NCI-H2227 treated with DMSO at 0.1 percent for 48 hours (cell line): Measurements from ENCODE around the gene CARD9.

Experiments
- DNase-seq: peaks from one replicate; lab custom pipeline; 2025; lab: John Stamatoyannopoulos, UW

The CARD9 gene

GRCh38 chr9:136347472-136348256 lies 25.8 kb downstream of the CARD9 start:
- no peak for DNase-seq

GRCh38 chr9:136346927-136347465 lies 26.5 kb downstream of the CARD9 start:
- DNase-seq, result no peak

- DNase-seq, result no peak
Observed at GRCh38 chr9:136346157-136346481, 27.4 kb downstream of the CARD9 start.

DNA sequence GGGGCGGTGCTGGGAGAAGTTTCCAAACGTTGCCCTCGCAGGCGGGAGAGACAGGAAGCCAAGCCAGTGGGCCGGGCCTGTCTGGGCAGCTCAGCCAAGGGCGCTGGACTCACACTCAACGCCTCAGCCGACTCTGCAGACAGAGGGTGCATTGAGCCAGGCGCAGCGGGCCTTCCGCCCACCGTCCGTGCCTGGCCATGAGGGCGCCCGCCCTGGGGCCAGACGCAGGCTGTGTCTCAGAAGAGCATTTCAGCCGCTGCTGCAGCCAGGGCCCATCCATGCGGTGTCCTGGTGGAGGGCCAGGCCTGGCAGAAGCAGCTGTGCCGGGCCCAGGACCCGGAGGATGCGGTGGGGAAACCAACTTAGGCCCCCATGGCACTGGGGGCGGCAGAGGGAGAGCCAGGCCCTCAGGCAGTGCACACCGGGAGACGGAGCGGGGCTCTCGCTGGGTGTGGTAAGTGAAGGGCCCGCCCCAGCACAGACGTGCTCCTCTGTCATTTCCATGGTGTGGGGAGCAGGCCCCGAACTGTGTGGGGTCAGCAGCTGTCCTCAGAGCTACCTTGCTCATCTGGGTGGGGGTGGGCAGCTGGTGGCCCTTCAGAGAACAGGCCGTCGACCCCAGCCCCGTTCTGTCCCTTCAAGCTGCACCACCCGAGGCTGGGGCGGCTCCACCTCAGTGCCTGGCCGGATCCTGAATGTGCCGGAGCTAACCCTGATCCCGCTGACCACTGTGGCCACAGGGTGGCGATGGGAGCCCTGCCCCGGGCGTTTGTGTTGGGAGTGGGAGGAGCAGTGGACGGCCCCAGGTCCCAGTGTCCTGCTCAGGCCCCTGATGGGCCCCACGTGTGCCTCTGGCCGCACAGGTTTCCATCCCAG lies 27.9 kb downstream of the CARD9 start:
- no peak for DNase-seq

DNA sequence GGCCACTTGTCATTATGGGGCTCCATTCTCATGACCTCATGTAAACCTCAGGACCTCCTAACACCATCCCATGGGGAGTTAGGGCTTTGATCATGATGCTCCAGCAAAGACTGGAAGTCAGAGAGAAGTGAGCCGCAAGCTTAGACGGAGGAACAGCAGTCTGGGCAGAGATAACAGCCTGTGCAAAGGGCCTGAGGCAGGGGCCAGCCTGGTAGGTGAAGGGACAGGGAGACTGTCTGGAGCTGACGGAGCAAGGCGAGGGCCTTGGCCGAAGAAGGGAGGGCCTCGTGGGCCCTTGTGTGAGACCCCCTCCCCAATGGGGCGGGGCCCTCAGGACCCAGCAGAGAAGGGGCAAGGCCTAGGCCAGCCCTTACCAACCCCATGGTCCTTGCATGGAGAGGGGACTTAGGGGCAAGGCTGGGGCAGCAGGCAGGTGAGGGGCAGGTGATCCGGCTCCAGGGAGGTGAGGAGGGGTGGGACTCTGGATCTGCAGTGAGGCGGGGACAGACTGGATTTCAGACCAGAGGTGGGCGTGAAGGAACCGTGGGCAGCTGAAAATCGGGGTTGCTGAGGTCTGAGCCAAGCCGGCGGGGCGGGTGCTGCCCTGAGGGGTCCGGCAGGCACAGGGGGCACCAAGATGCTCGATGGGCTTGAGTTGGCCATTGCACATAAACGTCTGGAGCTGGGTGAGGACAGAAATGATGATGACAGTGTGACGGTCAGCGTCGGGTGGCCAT lies 28.8 kb downstream of the CARD9 start:
- DNase-seq, result no peak

DNA sequence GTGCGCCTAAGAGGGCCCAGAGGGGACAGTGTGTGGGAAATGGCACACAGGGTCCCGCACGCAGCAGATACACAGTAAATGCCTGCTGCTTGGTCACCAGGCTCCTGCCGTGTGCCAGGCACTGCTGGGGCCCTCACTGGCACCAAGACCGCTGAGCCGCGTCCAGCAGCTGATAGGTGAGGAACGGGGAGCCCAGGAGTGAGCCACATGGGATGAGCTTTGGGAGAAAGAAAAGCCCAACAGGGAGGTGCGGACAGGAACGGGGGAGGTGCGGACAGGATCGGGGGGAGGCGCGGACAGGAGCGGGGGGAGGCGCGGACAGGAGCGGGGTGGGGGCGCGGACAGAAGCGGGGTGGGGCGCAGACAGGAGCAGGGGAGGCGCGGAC lies 29.6 kb downstream of the CARD9 start:
- DNase-seq, result no peak

DNA sequence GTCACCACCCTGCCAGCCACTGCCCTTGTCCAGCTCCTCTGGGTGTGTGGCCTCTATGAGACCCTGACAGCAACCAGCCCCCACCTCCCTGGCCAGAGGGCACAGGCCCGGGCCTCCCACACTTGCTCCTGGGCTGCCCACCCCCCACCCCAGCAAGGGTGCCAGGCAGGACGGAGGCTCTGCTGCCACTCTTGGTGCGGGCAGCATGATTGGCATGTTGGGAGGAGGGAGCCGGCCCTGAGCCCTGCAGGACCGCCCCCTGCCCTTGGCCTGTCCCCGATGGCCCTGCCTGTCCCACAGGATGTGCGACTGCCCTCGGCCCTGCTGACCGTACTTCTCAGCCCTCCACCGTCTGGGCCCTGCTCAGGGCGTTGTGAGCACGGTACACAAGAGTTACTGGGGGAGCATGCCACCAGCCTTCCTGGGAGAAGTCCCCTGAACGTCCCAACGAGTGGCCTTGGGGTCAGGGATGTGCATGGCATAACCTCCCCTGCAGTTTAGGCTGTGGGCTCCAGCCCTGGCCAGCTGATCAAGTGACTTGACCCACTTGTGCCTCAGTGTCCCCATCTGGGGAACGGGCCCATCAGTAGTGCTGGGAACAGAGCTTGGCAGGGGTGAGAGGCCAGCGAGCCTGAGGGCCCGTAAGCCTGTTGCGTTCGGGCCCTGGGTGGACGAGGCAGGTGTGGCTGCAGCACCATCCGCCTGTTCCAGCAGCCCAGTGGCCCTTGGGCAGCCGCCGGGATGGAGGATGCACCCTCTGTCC lies 30.2 kb downstream of the CARD9 start:
- DNase-seq, result no peak

DNA sequence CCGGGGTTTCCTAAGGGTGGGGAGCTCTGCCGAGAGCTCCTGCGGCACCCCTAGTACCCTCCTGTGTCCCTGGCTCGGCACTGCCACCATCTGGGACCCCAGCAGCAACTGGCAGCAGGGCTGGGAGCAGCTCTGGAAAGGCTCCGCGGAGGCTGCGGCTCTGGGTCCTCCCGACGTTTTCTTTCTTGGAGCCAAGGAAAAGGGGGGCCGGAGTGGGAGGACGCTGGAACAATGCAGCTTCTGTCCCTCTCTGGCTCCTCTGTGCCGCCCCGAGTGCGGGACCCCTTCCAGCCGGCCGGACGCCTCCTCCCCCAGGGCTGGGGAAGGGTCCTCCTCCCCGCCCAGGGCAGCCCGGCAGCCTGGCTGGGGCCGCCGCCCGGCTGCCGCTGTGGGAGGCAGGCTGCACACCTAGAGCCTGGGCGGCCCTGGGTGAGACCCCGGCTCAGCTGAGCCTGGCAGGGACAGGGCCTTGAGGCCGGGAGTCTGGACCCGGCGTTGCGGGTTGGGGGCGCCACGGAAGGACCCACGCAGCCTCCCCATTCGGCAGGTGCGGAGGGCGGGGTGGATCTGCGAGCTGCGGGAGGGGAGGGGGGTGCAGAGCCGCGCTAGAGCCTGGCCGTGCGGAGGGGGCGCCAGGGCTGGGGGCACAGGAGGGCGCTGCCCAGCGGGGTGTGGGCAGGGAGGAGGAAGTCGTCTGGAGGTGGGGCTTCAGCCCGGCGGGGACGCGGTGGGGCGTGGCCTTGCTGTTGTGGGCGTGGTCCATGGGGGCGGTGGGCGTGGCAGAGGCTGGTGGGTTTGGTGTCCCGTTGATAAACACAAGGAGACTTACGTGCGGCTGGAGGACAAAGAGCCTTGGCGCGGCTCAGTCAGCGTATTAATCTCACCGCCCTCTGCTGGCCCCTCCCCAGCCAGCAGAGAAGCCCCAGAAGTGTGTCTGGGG lies 31.0 kb downstream of the CARD9 start:
- DNase-seq, result no peak

DNA sequence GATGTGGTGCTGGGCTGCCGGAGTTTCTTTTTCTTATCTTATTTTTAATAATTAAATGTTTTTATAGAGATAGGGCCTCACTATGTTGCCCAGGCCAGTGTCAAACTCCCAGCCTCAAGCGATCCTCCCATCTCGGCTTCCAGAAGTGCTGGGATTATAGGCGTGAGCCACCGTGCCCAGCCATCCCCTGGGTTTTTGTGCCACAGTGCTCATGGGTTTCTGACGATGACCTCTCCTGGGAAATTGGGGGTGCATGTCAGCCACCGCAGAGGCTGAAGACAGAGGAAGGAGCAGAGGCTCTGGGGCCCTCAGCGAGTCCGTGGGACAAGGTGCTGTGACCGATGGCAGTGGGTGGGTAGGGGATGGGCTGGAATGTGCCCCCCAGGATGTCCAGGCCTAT lies 31.7 kb downstream of the CARD9 start:
- DNase-seq, result no peak

DNA sequence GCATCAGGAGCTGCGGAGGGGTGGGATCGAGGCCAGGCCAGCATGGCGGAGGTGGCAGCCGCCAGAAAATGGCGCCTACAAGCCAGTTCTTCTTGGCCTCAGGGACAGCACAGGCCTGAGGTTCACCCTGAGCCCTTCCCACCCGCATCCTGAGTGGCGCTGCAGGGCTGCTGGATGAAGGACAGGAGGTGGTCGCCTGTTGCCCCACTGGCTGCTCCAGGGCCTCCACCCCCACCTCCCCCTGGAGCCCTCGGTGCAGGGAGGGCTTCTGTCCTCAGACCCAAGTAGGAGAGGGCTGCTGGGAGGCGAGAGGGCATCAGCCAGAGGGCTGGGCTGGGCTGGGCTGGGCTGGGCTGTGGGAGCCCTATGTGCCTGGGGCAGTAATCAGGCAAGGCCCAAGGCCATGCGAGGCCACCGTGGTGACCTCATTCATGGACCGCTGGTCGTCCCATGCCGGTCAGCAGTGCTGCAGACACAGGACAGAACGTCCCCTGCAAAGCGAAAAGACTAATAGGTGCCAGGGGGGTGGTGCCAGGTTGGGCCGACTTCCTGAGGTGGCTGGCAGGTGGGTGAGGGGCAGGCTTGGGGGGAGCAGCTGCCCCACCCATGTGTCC lies 32.3 kb downstream of the CARD9 start:
- no peak for DNase-seq

- DNase-seq, result no peak
Observed at GRCh38 chr9:136340356-136341041, 33.0 kb downstream of the CARD9 start.

DNA sequence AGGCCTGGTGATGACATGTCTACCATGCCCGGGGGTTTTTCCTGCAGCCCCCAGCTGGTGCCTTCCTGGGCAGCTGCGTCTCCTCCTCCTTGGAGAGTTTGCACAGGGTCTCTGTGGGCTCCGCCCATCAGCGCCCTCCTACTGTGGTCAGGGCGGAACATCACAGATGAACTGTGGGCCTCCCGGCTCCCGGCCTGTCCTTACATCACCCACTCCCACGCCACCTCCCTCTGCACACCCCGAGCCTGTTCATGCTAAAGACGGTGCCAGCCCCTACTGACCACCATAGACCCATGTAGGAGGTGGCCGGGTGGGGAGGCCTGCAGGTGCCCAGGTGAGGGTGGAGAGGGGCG lies 33.5 kb downstream of the CARD9 start:
- DNase-seq, result no peak

DNA sequence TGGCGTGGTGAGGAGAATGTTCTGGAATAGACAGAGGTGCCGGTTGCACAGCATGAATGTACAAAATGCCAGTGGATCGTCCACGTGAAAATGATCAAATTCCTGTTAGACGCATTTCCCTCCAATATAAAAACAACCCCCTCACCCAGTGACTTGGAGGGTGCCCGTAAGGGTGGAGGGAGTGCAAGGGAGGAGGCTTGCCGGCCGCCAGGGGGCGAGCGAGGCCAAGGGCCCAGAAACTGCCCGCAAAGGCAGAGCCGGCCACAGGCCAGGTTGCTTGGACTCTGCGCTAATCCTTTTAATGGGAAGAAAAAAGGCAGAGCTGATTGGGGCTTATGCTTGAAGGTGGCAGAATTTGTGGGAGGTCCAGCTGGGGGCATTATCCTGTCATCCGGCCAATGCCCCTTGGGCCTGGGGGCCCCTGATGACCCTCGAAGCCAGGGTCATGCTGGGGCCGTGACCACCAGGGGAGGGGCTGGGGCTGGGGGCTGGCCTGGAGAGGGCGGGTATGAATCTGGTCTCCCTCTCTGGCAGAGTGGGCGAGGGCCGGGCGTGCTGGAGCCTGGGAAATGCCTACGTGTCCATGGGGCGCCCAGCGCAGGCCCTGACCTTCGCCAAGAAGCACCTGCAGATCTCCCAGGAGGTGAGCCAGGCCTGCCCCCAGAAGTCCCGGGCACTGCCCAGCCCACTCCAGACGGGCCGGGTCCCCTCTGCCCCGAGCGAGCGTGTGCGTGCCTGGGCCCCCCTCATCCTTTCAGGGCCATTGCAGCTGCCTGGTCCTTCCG lies 34.1 kb downstream of the CARD9 start:
- no peak for DNase-seq

GRCh38 chr9:136338511-136338910 lies 35.0 kb downstream of the CARD9 start:
- DNase-seq, result no peak

DNA sequence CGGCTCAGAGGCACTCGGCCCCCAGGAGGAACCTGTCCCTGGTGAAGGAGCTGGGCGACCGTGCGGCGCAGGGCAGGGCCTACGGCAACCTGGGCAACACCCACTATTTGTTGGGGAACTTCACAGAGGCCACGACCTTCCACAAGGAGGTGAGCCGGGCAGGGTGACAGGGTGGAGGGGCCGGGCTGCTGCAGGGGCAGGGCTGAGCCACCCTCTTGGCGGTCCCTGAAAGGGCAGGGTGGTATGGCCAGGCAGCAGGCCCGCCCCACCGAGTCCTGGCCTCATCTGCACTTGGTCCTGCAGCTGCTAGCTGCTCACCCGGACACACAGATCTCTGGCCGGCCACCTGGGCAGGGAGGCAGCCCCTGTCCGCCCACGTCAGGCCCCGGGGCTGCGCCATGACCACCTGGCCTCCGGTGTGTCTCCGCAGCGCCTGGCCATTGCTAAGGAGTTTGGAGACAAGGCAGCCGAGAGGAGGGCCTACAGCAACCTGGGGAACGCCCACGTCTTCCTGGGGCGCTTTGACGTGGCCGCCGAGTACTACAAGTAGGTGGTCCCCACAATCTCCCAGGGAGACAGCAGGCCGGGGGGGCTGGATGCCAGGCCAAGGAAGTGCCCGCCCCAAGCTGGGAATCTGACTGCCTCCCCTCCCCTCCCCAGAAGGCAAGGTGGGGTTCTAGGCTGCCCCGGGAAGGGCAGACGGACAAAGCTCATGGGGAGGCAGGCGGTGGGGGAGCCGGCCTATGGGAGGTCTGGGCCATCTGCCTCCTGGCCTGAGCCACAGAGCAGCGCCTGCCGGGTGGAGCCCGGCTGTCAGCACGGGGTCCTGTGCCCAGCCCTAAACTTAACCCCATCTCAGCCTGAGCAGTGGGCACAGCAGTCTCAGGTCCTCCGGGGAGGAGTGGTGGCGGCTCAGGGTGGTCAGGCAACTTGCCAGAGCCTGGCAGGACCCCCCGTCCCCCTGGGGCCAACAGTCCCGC lies 35.8 kb downstream of the CARD9 start:
- no peak for DNase-seq

- DNase-seq, result no peak
Observed at GRCh38 chr9:136336881-136337280, 36.6 kb downstream of the CARD9 start.

DNA sequence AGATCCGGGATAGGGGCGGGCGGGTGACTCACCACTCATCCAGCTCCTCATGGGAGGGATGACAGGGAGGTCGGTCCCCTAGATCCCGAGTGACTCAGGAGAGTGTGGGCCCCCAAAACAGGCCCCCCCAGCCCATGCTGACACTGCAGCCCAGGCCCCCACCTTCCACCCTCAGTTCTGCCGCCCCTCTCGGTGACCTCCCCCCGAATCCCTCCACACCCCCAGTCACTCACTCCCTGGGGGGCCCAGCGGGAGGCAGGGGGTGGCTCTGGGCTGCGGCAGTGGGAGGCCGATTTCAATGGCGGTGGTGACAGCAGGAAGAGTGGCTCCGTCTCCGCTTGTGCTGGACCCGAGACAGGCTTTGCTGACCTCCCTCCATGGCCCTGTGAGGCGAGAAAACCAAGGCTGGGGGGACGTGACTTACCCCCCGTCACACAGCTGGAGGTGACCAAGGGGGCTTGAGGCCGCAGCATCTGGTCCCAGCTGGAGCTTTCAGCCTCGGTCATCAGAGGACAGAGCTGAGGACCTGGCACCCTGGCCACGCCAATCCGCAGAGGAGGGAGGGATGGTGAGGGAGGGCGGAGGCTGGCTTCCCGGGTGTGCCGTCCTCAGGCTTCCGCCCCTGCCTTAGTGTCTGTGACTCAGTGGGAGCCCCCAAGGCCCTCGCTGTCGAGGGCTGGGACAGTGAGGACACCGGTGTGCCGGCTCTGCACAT lies 37.2 kb downstream of the CARD9 start:
- DNase-seq, result no peak
